SU-DHL-6 (cell line): ENCODE measurements around the gene OPN3.

Experiments used
- H2AFZ ChIP-seq: fragments of 200-600 bp; sonication (generic); 2 replicates; pipeline ENCODE4 v1.6.1; 2014; ENCODE audit warnings: low read depth, mild to moderate bottlenecking, moderate library complexity, mixed read lengths, antibody characterized with exemption, low read length; ENCODE audit not compliant: severe bottlenecking
- H3F3A ChIP-seq: fragments of 200-600 bp; shearing (Covaris generic); 2 replicates; pipeline ENCODE4 v1.6.0; 2016; ENCODE audit warnings: antibody characterized with exemption, mild to moderate bottlenecking; ENCODE audit not compliant: insufficient read depth
- H3K27ac ChIP-seq: fragments of 200-600 bp; sonication (generic); 2 replicates; pipeline ENCODE4 v1.5.1; 2016; ENCODE audit warnings: low read depth, mild to moderate bottlenecking, low read length, moderate library complexity, mixed read lengths
- H3K27me3 ChIP-seq: fragments of 200-600 bp; sonication (generic), shearing (Covaris generic); 2 replicates; pipeline ENCODE4 v1.6.0; 2014; ENCODE audit warnings: mild to moderate bottlenecking, low read length
- H3K36me3 ChIP-seq: fragments of 200-600 bp; sonication (generic); 2 replicates; pipeline ENCODE4 v1.6.1; 2014; ENCODE audit warnings: mild to moderate bottlenecking, low read length, mixed read lengths
- H3K4me2 ChIP-seq: fragments of 300-600, 200-600 bp; shearing (Covaris generic), sonication (generic); 2 replicates; pipeline ENCODE4 v1.6.0; 2014; ENCODE audit warnings: low read length, low read depth, mild to moderate bottlenecking; ENCODE audit not compliant: poor library complexity, severe bottlenecking
- H3K4me3 ChIP-seq: fragments of 200-600 bp; sonication (generic); 2 replicates; pipeline ENCODE4 v1.5.1; 2014; ENCODE audit warnings: antibody characterized with exemption, low read length, mild to moderate bottlenecking, mixed read lengths; ENCODE audit not compliant: insufficient read depth, poor library complexity, severe bottlenecking
- H3K79me2 ChIP-seq: fragments of 200-600 bp; sonication (generic); 2 replicates; pipeline ENCODE4 v1.6.1; 2014; ENCODE audit warnings: mild to moderate bottlenecking, low read length, moderate library complexity; ENCODE audit not compliant: insufficient read depth
- H3K9ac ChIP-seq: fragments of 200-600 bp; sonication (generic); 2 replicates; pipeline ENCODE4 v1.7.0; 2014; ENCODE audit warnings: mild to moderate bottlenecking, low read length
- H3K9me2 ChIP-seq: fragments of 200-600 bp; sonication (generic); replicated peaks from 2 replicates; pipeline ENCODE4 v1.6.1; 2014; ENCODE audit warnings: low read length; ENCODE audit not compliant: insufficient read depth
- H3K9me3 ChIP-seq: fragments of 200-600 bp; sonication (generic); 2 replicates; pipeline ENCODE4 v1.6.1; 2014; ENCODE audit warnings: low read length, mixed read lengths; ENCODE audit not compliant: insufficient read depth
- H4K20me1 ChIP-seq: fragments of 200-600 bp; sonication (generic); 2 replicates; pipeline ENCODE4 v1.6.1; 2014; ENCODE audit warnings: low read depth, mild to moderate bottlenecking, antibody characterized with exemption, low read length, moderate library complexity, mixed read lengths
- EZH2phosphoT487 ChIP-seq: fragments of 200-600 bp; sonication (generic), shearing (Covaris generic); conservative IDR thresholded peaks from 2 replicates; pipeline ENCODE4 v1.6.1; 2018; ENCODE audit warnings: mild to moderate bottlenecking, antibody characterized with exemption, low read length, moderate library complexity, mixed read lengths
- TF ChIP-seq, protein P1 (sequence below): fragments of 200-600 bp; sonication (generic); IDR thresholded peaks from one replicate; pipeline ENCODE4 v1.5.1; 2017; ENCODE audit warnings: antibody characterized with exemption, mild to moderate bottlenecking, low read length, moderate library complexity; ENCODE audit not compliant: insufficient read depth, poor library complexity, severe bottlenecking

Gene OPN3

DNA sequence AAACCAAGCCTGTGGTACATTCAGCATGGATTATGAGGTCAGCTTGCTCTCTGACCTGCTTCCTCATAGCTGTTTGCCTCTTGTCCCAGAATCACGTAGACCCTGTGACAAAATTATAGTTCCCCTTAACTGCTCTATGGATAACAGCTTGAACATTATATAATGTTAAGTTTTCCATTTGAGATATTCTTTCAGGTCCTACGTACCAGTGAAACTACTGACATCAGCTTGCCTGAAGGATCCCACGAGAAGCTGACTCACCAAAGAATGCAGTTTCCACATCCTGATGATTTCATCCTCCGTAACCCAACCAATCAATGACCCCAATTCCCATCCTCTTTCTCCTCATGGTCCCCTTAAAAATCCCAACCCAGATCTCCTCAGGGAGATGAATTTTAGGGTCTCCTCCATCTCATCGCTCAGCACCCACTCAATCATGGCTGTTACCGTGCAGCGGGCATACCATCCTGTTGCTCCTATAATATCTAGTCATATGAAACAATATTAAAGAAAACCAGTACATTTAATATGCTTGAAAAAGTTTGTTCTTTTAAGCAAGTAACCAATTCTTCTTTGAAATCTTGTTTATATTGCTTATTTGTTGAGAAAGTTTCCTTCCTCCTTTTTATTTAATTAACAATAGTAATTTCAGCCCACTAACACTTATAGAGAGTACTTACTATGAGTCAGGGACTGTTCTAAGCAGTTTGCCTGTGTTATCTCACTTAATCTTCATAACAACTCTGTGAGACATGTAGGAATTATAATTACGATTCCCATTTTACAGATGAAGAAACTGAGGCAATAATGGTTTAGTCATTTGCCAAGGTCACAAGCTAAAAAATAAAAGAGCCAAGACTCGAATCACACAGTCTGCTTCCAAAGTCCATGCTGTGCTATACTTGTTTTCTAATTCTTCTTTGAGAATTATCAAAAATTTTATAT lies 27.4 kb downstream of the OPN3 start:
- no peak overlapping the region for H3K9ac ChIP-seq
- no peak overlapping the region for H2AFZ ChIP-seq
- H3K27me3 ChIP-seq, result no peaks in the 10 kb centered on the region
- H3K4me2 ChIP-seq, result no peak overlapping the region
- H3K36me3 ChIP-seq, result no peaks in the 10 kb centered on the region
- no peak overlapping the region for H3K4me3 ChIP-seq
- H3K9me3 ChIP-seq, result no peaks in the 10 kb centered on the region
- no peaks in the 10 kb centered on the region for H3K9me2 ChIP-seq
- no peaks in the 10 kb centered on the region for H3K79me2 ChIP-seq
- TF ChIP-seq, protein P1, sequence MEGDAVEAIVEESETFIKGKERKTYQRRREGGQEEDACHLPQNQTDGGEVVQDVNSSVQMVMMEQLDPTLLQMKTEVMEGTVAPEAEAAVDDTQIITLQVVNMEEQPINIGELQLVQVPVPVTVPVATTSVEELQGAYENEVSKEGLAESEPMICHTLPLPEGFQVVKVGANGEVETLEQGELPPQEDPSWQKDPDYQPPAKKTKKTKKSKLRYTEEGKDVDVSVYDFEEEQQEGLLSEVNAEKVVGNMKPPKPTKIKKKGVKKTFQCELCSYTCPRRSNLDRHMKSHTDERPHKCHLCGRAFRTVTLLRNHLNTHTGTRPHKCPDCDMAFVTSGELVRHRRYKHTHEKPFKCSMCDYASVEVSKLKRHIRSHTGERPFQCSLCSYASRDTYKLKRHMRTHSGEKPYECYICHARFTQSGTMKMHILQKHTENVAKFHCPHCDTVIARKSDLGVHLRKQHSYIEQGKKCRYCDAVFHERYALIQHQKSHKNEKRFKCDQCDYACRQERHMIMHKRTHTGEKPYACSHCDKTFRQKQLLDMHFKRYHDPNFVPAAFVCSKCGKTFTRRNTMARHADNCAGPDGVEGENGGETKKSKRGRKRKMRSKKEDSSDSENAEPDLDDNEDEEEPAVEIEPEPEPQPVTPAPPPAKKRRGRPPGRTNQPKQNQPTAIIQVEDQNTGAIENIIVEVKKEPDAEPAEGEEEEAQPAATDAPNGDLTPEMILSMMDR, result no peak
- TF ChIP-seq EZH2phosphoT487, result no peak
- H3F3A ChIP-seq, result no peaks in the 10 kb centered on the region; the same call in 1 of the 2 replicates
- H4K20me1 ChIP-seq, result no peaks in the 10 kb centered on the region
- no peak overlapping the region for H3K27ac ChIP-seq

DNA sequence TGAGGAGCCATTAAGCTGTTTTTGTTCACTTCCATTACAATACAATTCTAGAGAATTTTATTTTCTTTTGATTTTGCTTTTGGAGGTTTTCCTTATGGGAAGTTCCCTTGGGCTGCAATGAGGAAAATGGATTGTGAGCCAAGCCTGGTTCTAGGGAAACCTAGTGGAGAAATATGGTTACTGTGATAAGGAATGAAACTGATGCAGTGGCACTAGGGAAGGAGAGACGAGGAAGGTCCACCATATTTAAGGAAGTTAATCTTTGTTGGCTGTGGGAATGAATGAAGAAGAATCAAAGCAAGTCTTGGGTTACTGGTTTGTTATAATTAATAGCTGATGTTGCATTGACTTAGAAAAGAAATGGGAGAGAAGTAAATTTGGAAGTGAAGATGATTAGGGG lies 28.4 kb downstream of the OPN3 start:
- H2AFZ ChIP-seq, result no peak overlapping the region
- TF ChIP-seq, protein P1, result no peak
- TF ChIP-seq EZH2phosphoT487, result no peak
- no peaks in the 10 kb centered on the region for H3K36me3 ChIP-seq
- no peaks in the 10 kb centered on the region for H3K27me3 ChIP-seq
- H3K79me2 ChIP-seq, result no peaks in the 10 kb centered on the region
- no peaks in the 10 kb centered on the region for H3K9me2 ChIP-seq
- no peak overlapping the region for H3K4me2 ChIP-seq
- no peak overlapping the region for H3K9ac ChIP-seq
- H3K27ac ChIP-seq, result no peak overlapping the region
- no peaks in the 10 kb centered on the region for H3K9me3 ChIP-seq
- H3K4me3 ChIP-seq, result no peak overlapping the region
- H3F3A ChIP-seq, result no peaks in the 10 kb centered on the region; the same call in 1 of the 2 replicates
- no peaks in the 10 kb centered on the region for H4K20me1 ChIP-seq

DNA sequence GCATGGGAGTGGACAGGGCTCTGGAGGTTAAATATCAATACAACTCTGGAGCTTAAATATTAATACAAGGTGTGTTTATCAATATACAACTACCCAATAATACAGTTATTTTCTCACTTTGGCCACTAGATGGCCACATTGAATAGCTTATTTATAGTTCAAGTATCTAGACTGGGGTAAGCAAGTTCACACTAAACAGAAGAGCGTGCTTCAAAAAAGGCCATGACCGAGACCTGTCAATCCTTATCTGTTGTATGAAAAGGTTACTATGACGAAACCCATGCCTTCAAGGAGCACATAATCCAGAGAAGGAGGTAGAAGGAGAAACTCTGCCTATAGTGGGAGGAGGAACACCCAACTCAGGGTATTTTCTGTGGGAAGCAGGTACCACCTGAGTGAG lies 29.1 kb downstream of the OPN3 start:
- no peaks in the 10 kb centered on the region for H4K20me1 ChIP-seq
- no peaks in the 10 kb centered on the region; the same call in 1 of the 2 replicates for H3F3A ChIP-seq
- no peaks in the 10 kb centered on the region for H3K9me3 ChIP-seq
- no peak overlapping the region for H3K4me3 ChIP-seq
- no peak overlapping the region for H3K4me2 ChIP-seq
- H2AFZ ChIP-seq, result peak overlapping the region; percentile 76
- no peak overlapping the region for H3K27ac ChIP-seq
- H3K36me3 ChIP-seq, result no peaks in the 10 kb centered on the region
- no peak for TF ChIP-seq EZH2phosphoT487
- TF ChIP-seq, protein P1, result peak; percentile 57
- H3K9me2 ChIP-seq, result no peaks in the 10 kb centered on the region
- H3K9ac ChIP-seq, result no peak overlapping the region
- no peaks in the 10 kb centered on the region for H3K79me2 ChIP-seq
- no peaks in the 10 kb centered on the region for H3K27me3 ChIP-seq
